Gastroesophageal sphincter (tissue), 2 donors: ENCODE data around the gene LSM4.

Experiments
- EP300 ChIP-seq: sonication (generic); formaldehyde crosslinking; IDR thresholded peaks from one replicate; pipeline ENCODE4 v1.6.1; 2017; ENCODE audit warnings: antibody characterized with exemption, mild to moderate bottlenecking
- POLR2A ChIP-seq, 2 donors: fragments of 450-650 bp; IDR thresholded peaks; one replicate each; pipeline ENCODE4 v1.6.1; 2017; ENCODE audit warnings: antibody characterized with exemption in 2 of 2, mild to moderate bottlenecking in 2 of 2, moderate library complexity in 1 of 2

DNA sequence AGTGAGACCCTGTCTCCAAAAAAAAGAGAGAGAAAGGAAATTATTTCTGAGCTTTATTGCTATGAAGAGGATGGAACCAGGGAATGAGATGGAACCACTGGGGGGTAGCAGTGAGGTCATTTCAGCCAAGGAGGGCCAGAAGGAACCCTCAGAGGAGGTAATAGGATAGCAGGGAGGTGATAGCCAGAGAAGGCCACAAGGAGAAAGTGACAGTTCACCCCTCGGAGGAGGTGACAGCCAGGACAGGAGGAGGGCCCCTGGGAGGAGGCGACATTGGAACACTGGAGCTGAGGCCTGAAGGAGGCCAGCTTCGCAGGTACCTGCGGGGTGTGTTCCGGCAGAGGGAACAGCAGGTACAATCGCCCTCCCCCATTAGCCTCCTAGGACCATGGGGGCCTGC, 16.8 kb upstream of the LSM4 start:
- TF ChIP-seq EP300 (no peak), POLR2A (IDR thresholded peaks at IDR 0.05) (no peak)
